NCI-H460 (cell line): ENCODE results near the gene EGFR. TPM values are rescaled to one million over a fixed set of nuclear protein-coding genes. Genes with fewer than 3 reads are reported as not detected.

Experiments used
- DNase-seq: peaks from one replicate; pipeline ENCODE4 v3.0.0-alpha.2; 2016; ENCODE audit warnings: low read depth; ENCODE audit errors: extremely low read depth
- total RNA-seq: library from RNA; depleted of rRNA; stranded (reverse); fragments of >200 nt; shearing (Covaris generic); gene quantifications from 2 replicates; pipeline ENCODE4 v1.2.3, GENCODE V29; 2014

Gene EGFR
- total RNA-seq, 1 experiment from 2014 or later: 24.3 TPM

DNA sequence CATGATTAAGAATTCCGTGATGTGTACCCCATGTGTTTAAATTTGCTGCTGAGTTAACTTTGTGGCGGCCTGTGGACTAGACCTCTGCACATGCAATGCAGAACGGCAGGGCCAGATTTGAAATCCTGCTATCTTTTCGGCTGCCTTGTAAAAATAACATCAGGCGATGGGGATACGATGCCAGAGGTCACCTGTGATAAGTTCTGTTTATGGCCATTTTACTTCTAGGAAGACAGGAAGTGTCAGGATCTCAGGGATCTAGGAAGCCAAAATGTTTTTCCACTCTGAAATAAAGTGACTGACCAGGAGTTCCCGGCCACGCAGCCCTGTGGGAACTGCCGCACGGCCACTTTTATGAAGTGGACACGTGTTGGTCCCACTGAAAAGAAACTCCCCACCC, 77.5 kb downstream of the EGFR start:
- no peak for DNase-seq

DNA sequence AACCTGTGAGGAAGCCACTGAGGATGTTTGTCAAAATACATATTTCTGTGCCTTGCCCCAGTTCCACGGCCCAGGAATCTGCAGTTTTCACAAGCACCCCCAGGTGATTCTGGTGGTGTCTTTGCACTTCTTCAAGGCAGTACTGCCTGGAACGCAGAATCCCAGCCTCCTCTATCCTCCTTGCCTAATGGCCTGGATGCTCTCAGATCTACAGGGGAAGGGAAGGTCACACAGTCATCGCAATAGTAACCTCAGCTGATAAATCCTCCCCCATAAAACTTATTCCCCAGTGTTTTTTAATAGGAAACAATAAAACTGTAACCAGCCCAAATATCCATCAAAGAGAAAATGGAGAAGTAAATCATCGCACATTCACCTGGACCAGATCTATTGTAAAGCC, 78.3 kb downstream of the EGFR start:
- DNase-seq: no peak

DNA sequence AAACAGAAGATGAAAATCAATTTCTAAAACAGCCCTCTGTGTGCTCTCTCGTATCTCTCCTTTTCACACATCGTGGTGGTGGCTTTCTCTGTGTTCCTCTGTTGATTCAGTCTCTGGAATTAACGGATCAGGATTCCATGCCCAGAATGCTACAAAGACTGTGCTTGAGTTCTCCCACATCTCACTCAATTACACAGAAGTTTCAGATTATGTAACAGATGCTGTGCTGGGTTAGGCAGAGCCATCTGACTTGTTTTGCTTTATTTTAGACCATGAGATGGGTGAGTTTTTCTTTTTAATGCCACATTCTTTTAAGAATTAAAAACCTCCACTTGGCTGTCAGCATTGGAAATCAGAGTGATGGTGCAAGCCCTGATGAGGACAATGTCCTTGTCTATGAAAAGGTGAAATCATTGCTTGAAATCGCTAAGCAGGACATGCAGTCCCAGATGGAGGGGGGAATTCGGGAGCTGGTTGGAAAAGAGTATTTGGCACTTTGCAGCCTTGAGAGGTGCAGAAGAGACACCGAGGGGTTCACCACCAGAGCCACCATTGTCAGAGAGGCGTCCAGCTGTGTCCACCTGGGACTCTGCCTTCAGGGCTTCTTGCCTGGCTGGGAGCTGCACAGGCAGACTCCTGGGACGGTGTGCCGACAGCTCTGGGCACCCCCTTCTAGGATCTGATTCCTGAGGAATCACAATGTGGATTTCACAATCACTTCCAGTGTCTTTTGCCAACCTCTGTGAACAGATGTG, 80.4 kb downstream of the EGFR start:
- DNase-seq: no peak

DNA sequence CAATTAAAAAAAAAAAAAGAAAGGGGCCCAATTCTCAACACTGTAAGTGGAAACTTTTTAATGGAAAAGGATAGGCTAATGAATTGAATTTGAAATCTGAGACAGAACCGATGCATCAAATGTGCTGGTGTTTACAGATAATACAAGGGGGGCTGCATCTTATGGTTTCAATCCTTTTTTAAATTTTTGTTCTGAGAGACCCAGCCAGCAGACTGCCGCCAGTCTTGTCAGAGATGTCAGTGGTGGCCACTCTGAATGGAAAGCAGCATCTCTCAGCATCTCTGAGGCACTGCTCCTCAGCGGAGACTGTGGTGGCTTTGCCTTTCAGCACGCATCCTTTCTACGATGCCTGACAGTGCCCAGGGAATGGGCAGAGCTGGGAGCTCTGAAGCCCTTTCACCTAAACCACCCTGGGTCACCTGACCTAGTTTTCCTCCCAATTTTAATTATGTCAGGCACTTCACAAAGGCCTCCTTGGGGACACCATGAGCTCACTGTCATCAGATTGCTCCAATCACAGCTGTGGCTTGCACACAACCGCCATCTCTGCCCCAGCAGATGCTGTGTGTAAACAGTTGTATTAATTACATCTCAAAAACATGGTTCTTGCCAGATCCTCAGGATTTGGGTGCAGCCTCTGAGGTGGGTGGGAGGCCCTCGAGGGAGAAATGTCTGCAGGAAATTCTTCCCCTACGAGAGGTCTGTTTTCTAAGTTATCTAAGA, 81.2 kb downstream of the EGFR start:
- no peak for DNase-seq

DNA sequence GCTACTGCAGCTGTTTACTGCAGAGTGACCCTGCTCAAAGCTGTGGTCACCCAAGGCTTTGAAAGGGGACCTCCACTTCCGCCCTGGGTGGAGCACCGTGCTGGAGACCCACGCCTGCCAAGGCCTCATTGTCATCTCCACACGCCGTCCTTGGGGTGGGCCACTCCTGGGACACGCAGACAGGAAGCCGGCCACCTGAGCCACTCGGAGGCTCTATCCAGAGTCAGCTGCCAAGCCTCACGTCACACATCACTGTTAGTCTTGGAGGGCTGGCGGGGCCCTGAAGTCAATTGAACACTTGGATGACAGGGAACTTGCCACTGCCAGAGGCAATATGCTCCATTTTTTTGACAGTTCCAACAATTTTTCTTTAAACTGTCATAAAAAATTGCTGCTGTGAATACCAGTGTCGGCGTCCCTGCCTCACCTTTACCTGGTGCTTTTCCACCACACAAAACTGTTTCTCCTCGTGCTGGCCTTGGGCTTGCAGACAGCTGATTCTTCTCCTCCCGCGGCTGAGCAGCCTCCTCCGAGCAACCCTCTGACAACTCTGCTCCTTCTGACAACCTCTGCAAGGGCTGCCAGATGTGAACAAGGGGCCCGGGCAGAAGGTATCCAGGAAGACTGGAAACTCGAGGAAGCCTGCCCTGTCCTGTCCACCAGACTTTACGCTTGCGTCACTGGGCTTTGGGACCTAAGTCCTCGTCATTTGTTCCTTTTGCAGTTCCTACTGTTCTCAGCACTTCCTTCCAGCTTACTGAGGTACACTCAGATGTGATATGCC, 81.9 kb downstream of the EGFR start:
- no peak for DNase-seq

DNA sequence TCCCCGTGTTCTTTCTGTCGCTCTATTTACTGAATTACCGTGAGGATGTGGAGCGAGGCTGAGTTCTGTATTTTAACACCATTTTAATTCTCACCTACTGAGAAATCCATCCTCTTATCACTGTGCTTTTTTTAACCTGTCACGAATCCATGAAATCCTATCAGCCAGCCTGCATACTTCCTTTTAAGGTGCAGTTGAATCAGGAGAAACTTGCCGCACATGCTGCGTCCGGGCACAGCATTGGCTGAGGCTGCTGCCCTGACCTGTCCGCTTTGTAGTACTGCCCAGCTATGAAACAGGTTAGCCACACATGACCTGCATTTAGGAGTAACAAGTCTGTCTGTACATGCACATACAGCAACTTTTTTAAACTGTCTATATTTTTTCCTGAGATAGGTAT, 82.5 kb downstream of the EGFR start:
- no peak for DNase-seq

DNA sequence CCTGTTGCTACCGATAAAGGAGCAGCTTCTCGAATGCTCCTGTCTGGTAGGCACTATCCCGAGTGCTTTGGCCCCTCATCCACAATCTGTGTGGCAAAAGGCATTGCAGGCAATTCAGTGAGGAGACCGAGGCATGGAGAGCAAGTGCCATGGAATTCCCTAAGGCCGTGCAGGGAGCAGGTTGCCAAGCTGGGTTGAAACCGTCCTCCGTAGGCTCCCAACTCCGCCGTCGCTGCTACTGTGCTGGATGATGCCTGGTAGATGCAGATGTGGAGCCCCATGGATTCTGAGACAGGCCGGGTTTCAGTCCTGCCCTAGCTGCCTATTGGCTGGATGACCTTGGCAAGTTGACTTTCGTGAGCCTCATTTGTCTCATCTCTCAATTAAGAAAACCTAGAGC, 85.3 kb downstream of the EGFR start:
- DNase-seq: no peak

DNA sequence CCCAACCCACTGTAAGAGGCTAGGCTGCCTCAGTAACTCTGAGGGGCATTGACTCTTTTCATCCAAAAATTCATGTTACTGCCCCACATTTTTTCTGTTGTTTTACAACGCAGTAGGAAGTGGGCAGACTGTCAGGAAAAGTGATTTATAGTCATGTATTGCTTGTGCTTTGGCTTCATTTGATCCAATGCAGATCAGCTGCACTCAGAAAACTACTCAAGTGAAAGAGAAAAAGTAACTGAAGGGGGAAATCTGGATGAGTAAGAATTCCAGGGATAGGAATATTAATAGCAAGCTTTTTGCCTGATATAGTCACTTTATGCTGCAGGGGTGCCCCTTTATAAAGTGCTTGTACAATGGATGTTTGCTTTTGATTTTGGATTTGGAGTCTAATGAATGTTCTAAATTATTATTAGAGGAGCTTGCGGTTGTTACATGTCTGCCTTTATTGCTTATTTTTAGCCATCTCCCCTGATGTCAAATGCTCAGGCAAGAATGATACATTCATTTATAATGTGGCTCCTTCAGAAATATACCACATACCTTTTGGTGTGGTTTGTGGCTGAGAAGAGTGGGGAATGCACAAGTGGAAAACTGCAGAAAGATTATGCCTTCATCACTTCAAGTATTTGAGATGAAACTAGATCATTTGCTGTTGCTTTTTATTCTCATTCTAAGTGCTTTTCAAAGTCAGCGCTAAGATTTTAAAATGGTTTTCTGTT, 86.1 kb downstream of the EGFR start:
- no peak for DNase-seq

DNA sequence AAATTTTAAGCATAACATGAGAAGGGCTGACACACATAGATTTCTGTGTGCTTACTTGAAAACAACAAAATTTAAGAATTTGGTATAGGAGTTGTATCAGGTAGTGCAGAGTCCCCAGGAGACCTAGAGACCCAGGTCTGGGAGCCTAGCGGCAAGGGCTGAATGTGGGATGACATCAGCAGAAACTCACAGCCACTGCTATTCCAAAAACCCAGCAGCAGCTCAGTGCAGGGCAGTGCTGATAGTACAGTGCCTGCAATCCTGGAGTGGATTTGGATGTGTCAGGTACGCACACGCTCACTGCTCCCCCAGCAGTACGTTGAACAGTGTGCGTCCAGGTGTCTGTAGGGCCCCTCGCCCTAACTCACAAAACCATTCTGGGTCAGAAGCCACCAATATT, 87.1 kb downstream of the EGFR start:
- DNase-seq: no peak

DNA sequence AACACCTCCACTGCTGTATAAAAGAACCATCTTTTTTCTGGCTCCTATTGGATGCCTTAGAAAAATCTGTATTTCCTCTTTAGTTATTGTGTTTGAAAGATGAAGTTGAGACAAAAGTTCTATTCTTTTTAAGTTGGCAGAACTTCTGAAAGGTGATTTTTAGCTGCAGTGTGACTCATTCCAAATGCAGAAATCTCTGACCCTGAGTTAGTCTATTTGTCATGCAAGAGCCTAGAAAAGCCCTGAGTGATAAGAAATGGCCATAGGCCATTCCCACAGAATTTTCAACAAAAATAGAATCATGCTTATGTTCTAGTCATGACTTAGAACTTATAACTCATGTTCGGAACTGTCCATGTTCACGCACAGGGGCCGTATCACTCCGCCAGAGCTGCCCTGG, 89.1 kb downstream of the EGFR start:
- no peak for DNase-seq

DNA sequence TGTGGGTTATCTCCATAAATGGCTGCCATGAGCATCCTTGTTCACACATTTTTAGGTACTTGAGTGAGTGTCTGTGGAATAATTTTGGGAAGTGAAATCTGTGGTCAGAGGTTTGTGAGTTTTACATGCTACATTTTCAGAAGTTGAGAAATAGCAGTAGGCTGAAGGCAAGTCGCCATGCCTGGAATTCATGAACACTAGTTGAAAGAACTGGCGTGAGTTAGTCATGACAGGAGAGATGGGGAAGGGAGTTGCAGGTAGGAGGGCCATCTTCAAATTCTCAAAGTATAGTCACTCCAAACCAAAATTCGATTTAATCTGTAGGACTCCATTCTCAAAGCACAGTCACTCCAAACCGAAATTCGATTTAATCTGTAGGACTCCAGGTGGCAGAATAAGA, 89.6 kb downstream of the EGFR start:
- no peak for DNase-seq

DNA sequence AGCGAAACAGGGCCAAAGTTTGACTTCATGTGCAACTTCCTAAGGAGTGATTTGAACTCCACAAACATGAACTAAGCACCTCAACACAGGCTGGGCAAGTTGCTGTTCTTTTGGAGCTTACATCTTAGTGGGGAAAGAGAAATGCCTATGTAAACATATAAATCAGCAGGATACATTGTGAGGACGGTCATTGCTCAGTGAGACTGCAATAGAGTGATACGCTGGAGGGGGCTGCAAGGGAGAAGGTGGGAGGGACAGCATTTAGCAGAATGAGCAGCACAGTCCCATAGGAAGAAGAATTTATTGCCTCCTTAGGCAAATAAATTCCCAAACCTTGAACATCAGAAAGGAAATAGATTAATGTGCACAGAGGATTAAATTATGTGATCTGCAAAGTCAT, 90.0 kb downstream of the EGFR start:
- no peak for DNase-seq

DNA sequence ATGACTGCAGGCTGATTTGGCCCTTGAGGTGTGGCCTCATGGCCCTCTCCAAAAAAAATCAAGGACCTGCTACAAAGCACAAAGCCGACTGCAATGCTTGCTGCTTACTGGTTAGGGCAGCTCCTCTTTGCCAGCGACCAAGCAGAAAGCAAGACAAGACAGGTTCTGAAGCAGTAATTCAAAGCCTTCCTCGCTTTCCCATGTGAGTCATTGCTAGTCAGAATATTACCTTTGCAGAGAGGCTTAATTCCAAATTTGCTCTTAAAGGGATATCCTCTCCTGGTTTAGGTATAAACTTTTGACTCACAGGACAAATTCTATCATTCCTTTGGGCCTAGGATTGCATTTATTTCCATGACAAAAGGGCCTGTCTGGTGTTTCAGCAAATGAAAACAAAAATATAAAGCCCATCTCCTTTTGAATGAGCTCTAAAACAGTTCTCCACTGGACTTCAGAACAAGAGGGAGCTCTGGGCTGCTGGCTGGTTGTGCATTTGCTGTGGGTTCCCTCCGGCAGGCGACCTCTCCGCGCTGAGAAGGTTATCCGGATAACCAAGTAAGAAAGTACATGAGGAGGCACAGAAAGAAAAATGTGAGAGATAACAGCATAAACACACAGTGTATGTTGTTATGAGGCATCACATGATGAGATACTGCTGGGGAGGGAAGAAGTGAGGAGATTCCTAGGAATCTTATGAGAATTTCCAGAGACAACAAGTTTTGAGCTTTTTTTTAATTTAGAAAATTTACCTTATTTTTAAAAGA, 90.8 kb downstream of the EGFR start:
- no peak for DNase-seq

DNA sequence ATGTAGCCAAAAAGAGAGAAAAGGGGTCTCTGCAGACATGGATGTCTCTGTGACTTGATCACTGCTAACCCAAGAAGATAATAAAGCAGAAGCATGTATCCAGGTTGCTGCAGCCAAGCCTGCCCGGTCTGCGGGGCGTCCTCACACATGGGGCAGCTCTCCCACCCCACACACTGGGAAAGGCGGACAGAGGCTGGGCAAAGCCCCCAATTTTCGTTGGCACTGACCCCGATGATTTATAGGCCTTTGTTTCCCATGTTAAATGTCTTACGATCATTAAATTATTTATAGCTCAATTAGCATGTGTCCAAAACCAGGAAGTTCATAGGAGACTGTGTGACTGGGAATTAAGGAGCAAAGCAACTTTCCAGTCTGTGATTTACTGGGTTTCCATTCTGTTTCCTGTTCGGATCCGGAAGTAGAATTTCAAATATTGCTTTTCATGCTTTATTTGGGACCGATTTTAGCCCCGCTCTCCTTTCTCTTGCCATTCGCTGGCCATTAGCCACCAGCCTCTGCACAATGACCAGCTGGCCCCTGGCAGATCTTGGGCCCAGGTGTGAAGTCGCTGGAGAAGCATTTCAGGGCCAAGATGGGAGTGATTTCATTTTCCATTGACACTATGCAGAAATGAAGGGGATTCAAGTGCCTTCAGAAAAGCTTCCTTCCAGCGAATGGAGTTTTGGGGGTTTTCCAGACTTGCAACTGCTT, 91.6 kb downstream of the EGFR start:
- no peak for DNase-seq

DNA sequence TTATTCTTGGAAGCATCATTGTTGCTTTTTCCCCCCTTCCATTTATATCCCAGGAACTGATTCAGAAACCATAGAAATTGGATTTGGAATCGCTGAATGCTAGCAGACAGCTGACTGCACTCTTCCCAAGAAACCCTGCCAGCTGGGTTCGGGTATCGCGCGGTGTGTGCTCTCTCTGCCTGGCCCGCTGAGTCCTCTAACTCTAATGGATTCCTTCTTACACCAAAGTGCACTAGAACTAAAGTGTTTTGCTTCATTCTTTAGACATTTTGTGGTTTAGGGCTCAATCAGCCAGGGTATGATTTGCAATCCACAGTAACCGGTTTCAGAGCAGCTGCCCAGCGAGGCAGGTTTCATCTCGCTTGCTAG, 92.2 kb downstream of the EGFR start:
- no peak for DNase-seq

DNA sequence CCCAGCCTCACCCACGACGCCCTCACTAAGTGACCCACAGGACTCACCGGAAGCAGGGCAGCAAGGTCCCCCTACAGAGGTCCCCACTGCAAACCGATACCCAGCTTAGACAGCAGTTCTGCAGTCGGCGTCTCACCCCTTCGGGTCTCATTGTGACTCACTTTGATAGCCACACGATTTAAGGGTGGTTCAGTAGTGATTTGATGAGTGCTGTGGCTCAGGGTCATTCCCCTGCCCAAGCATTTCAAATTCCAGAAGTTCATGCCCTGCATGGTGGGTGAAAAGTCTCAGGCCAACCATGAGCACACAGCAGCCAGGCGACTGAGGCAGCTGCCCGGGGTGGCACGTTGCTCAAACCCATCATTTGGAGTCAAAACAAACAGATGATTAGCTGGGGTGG, 93.2 kb downstream of the EGFR start:
- no peak for DNase-seq

DNA sequence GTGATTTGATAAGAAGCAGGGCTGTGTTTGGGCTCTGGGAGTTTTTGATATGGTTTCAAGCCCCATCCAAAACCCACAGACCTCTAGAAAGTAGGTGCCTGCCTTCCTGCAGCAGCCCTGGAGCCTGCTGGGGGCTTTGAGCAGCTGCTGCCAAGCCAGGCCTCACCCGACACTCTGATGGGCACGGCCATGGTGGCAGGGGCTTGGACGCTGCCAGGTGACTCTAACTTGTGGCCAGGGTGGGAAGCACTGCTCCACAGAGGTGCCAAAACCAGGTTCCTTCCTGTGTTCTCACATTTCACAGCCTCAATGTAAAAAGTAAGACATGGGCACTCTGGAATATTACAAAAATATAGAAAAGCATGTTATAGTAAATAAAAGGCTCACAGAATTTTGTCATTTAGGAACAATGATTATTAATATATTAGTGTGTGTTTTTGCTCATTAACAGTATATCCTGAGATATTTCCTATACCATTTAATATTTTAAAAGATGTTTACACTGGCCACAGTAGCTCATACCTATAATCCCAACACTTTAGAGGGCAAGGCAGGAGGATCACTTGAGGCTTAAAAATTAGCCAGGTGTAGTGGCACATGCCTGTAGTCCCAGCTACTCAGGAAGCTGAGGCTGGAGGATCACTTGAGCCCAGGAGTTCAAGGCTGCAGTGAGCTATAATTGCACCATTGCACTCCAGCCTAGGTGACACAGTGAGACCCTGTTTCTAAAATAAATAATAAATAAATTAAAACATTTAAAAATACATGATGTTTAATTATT, 95.1 kb downstream of the EGFR start:
- no peak for DNase-seq

DNA sequence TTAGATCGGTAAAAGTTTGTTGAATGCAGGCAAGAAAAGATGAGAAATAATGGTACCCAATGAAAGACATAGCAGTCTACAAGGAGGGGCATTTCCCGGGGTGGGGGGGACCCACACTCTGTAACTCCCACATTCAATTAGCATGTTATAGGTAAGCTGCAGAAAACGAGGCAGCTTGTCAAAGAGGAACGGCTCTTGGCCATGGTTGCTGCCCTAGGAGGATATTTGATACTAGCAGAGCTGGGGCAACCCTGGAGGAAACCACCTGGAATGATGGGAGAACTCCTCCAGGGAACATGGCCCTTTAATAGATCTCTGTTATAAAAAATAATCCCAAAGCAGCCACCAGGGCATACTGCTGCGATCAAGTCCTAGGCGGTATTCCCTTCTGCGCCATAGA, 98.5 kb downstream of the EGFR start:
- DNase-seq: no peak

DNA sequence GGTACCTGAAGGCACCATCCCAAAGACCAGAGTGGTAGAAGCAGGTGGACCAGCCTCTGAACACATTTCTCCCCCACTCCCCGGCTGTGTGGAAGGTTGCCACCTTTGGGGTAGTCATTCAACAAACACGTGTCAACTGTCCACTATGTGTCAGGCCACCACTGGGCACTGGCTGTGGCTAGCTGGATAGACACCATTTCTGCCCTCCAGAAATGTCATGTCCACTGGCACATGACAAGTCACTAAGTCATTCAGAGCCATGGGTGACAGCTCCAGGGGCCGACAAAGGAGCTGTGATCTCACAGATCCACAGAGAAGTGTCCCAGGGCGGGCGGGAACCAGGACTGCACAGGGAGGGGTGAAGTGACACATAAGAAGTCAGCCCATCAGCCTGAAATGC, 99.6 kb downstream of the EGFR start:
- no peak for DNase-seq
